ENCODE results near the gene RELL1. TPM values are rescaled to one million over a fixed set of nuclear protein-coding genes. Genes with fewer than 3 reads are reported as not detected.

RELL1 gene
- total and polyA plus RNA-seq, 10 of the 15 experiments (the other 5 are each of a cell fraction or from before 2014, with no cell fraction given): 0.20 to 10.9 (median 3.9) TPM

DNA sequence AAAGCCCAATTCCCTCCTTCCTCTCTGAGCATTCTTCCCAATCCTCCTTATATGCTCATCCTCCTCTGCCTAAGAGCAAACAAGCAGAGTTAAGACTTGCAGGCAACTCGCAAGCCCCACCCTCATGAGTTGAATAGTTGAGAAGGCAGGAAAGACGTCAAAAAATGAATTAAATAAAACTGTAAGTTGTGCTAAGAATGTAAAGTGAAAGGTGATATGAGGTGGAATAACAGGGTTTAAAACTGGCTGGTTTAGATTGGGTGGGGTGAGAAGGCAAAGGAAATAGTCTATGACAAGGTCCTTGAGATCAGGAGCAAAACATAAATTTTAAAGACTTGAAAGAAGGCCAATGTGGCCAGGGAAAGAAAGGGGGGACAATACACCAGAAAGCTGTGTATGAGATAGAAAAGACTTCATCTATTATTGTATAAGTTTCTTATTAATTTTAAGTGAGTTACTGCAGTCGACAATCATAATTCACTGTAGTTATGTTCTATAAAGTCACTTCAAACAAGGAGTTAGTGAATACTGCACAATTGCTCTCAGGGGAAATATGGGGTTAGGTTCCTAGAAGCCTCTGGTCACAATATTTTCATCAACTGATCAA is 124.9 kb downstream of the RELL1 start:
- POLR2A ChIA-PET: no interaction called here
- in situ Hi-C loops (cut with MboI): no loop called here
- H3K4me2 ChIP-seq (ENCODE audit: control insufficient read depth, insufficient read depth): no peak overlapping the region

More for the DNA sequence above, 124.9 kb downstream of the RELL1 start:
- SMC1A ChIA-PET (ENCODE audit: uncharacterized antibody, unreplicated experiment): interaction anchor here (1.1 to 1.2 kb wide), 2 partner anchors 102 to 108 kb away, joined by 3 to 4 read pairs; a partner anchor contains a TSS
- DNase-seq (ENCODE audit: low read depth, low spot score) (no peak), ATAC-seq (no peak), FAIRE-seq (no peak)
- Histone ChIP-seq H3K79me2 (ENCODE audit: control insufficient read depth, insufficient read depth, low read length) (no peaks in the 10 kb centered on the region), H4K20me1 (ENCODE audit: control insufficient read depth, insufficient read depth) (no peaks in the 10 kb centered on the region), H3K4me3 (no peak overlapping the region), H3K27ac (ENCODE audit: control insufficient read depth, insufficient read depth) (no peak overlapping the region), H3K9me3 (replicated peaks; ENCODE audit: control insufficient read depth, insufficient read depth, low read length) (no peaks in the 10 kb centered on the region; the same call in 2 of the 3 replicates), H3K36me3 (ENCODE audit: control insufficient read depth in 2 of 2, insufficient read depth in 2 of 2, low read length in 1 of 2) (no peaks in the 10 kb centered on the region), H3K4me1 (ENCODE audit: control insufficient read depth, insufficient read depth, low read length) (no peaks in the 10 kb centered on the region), H3K9ac (ENCODE audit: control insufficient read depth, insufficient read depth, low read length) (no peak overlapping the region), H2AFZ (ENCODE audit: control insufficient read depth, low read depth, low read length) (no peak overlapping the region), H3K27me3 (replicated peaks in 1 of 2; ENCODE audit: control insufficient read depth in 2 of 2, insufficient read depth in 2 of 2, low read length in 1 of 2) (no peaks in the 10 kb centered on the region)
- TF ChIP-seq TCF3 (IDR thresholded peaks at IDR 0.05; ENCODE audit: borderline replicate concordance, insufficient read depth, low read depth, low read length): no peak
- TF ChIP-seq EGR1 (IDR thresholded peaks at IDR 0.05; ENCODE audit: borderline replicate concordance in 1 of 2, low read depth in 2 of 2, low read length in 2 of 2): no peak
- TF ChIP-seq, protein P1, sequence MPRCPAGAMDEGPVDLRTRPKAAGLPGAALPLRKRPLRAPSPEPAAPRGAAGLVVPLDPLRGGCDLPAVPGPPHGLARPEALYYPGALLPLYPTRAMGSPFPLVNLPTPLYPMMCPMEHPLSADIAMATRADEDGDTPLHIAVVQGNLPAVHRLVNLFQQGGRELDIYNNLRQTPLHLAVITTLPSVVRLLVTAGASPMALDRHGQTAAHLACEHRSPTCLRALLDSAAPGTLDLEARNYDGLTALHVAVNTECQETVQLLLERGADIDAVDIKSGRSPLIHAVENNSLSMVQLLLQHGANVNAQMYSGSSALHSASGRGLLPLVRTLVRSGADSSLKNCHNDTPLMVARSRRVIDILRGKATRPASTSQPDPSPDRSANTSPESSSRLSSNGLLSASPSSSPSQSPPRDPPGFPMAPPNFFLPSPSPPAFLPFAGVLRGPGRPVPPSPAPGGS (IDR thresholded peaks at IDR 0.05; ENCODE audit: borderline replicate concordance, insufficient read depth, low read depth, low read length, poor library complexity, severe bottlenecking): no peak
- no peak for TF ChIP-seq TAF1 (IDR thresholded peaks at IDR 0.05; ENCODE audit: borderline replicate concordance, low read depth, low read length)
- TF ChIP-seq RFX5 (IDR thresholded peaks at IDR 0.05; ENCODE audit: low read depth, low read length): no peak
- no peak for TF ChIP-seq HDAC2 (IDR thresholded peaks at IDR 0.05)
- TF ChIP-seq KLF5 (IDR thresholded peaks at IDR 0.05; ENCODE audit: partially characterized antibody): no peak
- no peak for TF ChIP-seq FOXM1 (IDR thresholded peaks at IDR 0.05; ENCODE audit: low read depth, low read length)
- BruUV-seq (replicated peaks): no TSS peak
- intact Hi-C loops (cut with micrococcal nuclease; ENCODE audit: unreplicated experiment): no loop called here
- RAD21 ChIA-PET (ENCODE audit: unreplicated experiment): interaction anchor here (0.9 kb wide), 1 partner anchor 108 kb away, joined by 3 read pairs; no protein-coding TSS in a partner anchor
- CTCF ChIA-PET: interaction anchor here (2.3 kb wide), 1 partner anchor 108 kb away, joined by 7 read pairs; a partner anchor contains a TSS
- 22% methylated on average over 3 of the region's 3 CpGs for WGBS (ENCODE audit: insufficient coverage, insufficient replicate concordance, low lambda C conversion rate, missing lambda C conversion rate)

Small RNA genes within 50 kb of the gene (small RNA-seq; reads per million reads assigned to genes)
- gene RF00019: not detected

Other genes starting within 250 kb of the RELL1 start
- 31.4 and 36.5 TPM in 2 replicates for gene PGM2, start 140.3 kb upstream of the RELL1 start, total RNA-seq (2014; rRNA removed)
- gene PGM2, start 140.3 kb upstream of the RELL1 start, total RNA-seq (2014; rRNA removed; fragmentation: Illumina TruSeq; extraction: Trizol): 39.7 and 40.1 TPM in 2 replicates
- gene PGM2, start 140.3 kb upstream of the RELL1 start, total RNA-seq (2021): 39.2 and 41.1 TPM in 2 replicates
- gene PGM2, start 140.3 kb upstream of the RELL1 start, polyA plus RNA-seq (2011; rRNA removed): 39.3 and 65.2 TPM in 2 replicates
- 35.1 and 43.9 TPM in 2 replicates for gene PGM2, start 140.3 kb upstream of the RELL1 start, polyA plus RNA-seq (2014; fragmentation: Illumina TruSeq; extraction: Trizol)
- 10 to 100 TPM; 11.9 to 15.1 TPM for gene PGM2, start 140.3 kb upstream of the RELL1 start, polyA plus RNA-seq (2014; fragmentation: Nextera tagmentation; extraction: Ambion mirVana)
- gene PGM2, start 140.3 kb upstream of the RELL1 start, polyA plus RNA-seq (2014; rRNA removed): 24.2 and 24.4 TPM in 2 replicates
- 10 to 100 TPM; 40.9 to 41.7 TPM for gene PGM2, start 140.3 kb upstream of the RELL1 start, polyA plus RNA-seq (2016; fragmentation: Nextera tagmentation; extraction: Ambion mirVana)
- gene TBC1D1, start 204.7 kb upstream of the RELL1 start, total RNA-seq (2014; rRNA removed): 93.2 and 102 TPM in 2 replicates
- gene TBC1D1, start 204.7 kb upstream of the RELL1 start, total RNA-seq (2014; rRNA removed; fragmentation: Illumina TruSeq; extraction: Trizol): 75.4 and 79.7 TPM in 2 replicates
- gene TBC1D1, start 204.7 kb upstream of the RELL1 start, total RNA-seq (2021): 78.8 and 89.7 TPM in 2 replicates
- gene TBC1D1, start 204.7 kb upstream of the RELL1 start, polyA plus RNA-seq (2011; rRNA removed): 54.8 and 59.0 TPM in 2 replicates
- 49.4 and 60.9 TPM in 2 replicates for gene TBC1D1, start 204.7 kb upstream of the RELL1 start, polyA plus RNA-seq (2014; fragmentation: Illumina TruSeq; extraction: Trizol)
- gene TBC1D1, start 204.7 kb upstream of the RELL1 start, polyA plus RNA-seq (2014; fragmentation: Nextera tagmentation; extraction: Ambion mirVana): 10 to 100 TPM in 1 of 2 experiments, 1 to 10 TPM in 1; 5.3 to 15.4 TPM
- gene TBC1D1, start 204.7 kb upstream of the RELL1 start, polyA plus RNA-seq (2014; rRNA removed): 75.5 and 79.3 TPM in 2 replicates
- 10 to 100 TPM; 29.2 to 47.9 TPM for gene TBC1D1, start 204.7 kb upstream of the RELL1 start, polyA plus RNA-seq (2016; fragmentation: Nextera tagmentation; extraction: Ambion mirVana)